ENCODE results near the gene PXDC1. TPM values are rescaled to one million over a fixed set of nuclear protein-coding genes. Genes with fewer than 3 reads are reported as not detected.
A peak's percentile ranks its signal among the peaks of the same experiment; 100 is the strongest.
"Not testable (repeated sequence)": the region's sequence is repeated elsewhere in the genome, so short reads cannot be mapped to it uniquely, and the experiment has no call there.

The PXDC1 gene
- total RNA-seq, 1 donor from 2014 or later, result 231 TPM

DNA sequence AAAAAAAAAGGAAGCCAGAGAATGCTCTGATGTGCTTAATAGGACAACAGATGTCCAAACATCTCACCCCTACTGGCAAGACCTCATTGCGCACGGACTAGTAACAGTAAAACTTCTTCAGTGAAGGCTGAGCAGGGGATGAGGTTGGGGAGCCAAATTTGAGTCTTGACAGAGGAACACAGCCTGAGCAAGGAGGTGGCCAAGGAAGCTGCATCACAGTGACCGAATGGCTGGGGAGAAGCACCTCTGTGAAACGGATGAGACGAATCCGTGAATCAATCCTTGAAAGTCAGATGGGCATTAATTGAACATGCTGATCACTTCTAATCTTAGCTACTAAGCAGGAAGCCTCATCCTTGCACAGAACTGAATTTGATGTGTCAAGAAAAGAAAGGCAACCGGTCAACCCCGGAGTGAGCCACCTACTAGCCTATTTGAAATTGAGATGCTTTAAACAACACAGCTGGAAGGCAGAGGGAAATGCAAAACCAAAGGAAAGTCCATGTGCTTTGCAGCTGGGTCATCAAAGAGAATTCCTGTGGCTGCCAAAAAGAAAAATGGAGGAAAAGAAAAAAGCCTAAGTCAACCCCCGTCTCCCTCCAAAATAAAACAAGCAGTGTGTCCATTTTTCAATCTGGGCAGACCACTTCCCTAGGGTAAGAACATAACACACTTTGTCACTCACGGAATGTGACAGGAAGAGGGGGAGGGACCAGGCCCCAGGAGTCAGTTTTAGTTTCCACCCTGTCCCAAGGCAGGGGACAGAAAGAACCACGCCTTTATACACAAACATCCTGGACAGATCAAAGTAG, 29.5 kb downstream of the PXDC1 start:
- Mint-ChIP-seq H3K27ac (ENCODE audit: unreplicated experiment) (peak overlapping the region; percentile 88), H3K9me3 (ENCODE audit: low read depth) (no peaks in the 10 kb centered on the region), H3K36me3 (ENCODE audit: low read depth) (peaks cover 34% of the 10 kb centered on the region), H3K4me3 (ENCODE audit: unreplicated experiment) (peak overlapping the region; percentile 8), H3K4me1 (ENCODE audit: low read depth) (peaks cover 81% of the 10 kb centered on the region), H3K27me3 (ENCODE audit: low read depth) (no peaks in the 10 kb centered on the region)
- TF ChIP-seq, protein P1, sequence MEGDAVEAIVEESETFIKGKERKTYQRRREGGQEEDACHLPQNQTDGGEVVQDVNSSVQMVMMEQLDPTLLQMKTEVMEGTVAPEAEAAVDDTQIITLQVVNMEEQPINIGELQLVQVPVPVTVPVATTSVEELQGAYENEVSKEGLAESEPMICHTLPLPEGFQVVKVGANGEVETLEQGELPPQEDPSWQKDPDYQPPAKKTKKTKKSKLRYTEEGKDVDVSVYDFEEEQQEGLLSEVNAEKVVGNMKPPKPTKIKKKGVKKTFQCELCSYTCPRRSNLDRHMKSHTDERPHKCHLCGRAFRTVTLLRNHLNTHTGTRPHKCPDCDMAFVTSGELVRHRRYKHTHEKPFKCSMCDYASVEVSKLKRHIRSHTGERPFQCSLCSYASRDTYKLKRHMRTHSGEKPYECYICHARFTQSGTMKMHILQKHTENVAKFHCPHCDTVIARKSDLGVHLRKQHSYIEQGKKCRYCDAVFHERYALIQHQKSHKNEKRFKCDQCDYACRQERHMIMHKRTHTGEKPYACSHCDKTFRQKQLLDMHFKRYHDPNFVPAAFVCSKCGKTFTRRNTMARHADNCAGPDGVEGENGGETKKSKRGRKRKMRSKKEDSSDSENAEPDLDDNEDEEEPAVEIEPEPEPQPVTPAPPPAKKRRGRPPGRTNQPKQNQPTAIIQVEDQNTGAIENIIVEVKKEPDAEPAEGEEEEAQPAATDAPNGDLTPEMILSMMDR (IDR thresholded peaks at IDR 0.05), result no peak
- DNase-seq (ENCODE audit: low spot score), result no peak

DNA sequence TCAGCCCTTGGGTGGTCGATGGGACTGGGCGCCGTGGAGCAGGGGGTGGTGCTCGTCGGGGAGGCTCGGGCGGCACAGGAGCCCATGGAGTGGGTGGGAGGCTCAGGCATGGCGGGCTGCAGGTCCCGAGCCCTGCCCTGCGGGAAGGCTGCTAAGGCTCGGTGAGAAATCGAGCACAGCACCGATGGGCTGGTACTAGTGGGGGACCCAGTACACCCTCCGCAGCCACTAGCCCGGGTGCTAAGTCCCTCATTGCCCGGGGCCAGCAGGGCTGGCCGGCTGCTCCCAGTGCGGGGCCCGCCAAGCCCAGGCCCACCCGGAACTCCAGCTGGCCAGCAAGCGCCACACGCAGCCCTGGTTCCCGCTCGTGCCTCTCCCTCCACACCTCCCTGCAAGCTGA, 30.7 kb downstream of the PXDC1 start:
- H3K27me3 Mint-ChIP-seq (ENCODE audit: low read depth); H3K27ac Mint-ChIP-seq (ENCODE audit: unreplicated experiment); DNase-seq (ENCODE audit: low spot score); H3K9me3 Mint-ChIP-seq (ENCODE audit: low read depth); H3K4me3 Mint-ChIP-seq (ENCODE audit: unreplicated experiment): not testable (repeated sequence)
- Mint-ChIP-seq H3K36me3 (ENCODE audit: low read depth) (peaks cover 26% of the 10 kb centered on the region), H3K4me1 (ENCODE audit: low read depth) (peaks cover 73% of the 10 kb centered on the region)

DNA sequence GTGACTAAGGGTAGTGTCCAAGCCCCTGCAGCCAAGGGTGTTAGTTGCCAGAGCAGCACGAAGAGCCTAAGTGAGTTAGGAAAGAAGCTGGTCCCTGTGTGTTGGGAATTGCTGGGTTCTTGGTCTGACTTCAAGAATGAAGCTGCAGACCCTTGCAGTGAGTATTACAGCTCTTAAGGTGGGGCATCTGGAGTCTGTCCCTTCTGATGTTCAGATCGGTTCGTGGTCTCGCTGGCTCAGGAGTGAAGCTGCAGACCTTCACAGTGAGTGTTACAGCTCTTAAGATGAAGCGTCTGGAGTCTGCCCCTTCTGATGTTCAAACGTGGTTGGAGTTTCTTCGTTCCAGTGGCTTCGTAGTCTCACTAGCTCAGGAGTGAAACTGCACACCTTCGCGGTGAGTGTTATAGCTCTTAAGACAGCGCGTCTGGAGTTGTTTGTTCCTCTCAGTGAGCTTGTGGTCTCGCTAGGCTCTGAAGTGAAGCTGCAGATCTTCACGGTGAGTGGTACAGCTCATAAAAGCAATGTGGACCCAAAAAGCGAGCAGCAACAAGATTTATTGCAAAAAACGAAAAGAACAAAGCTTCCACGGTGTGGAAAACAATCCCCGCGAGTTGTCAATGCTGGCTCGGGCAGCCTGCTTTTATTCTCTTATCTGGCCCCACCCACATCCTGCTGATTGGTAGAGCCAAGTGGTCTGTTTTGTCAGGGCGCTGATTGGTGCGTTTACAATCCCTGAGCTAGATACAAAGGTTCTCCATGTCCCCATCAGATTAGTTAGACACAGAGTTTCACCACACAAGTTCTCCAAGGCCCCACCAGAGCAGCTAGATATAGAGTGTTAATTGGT, 31.8 kb downstream of the PXDC1 start:
- no peak for DNase-seq (ENCODE audit: low spot score)
- Mint-ChIP-seq H3K4me1 (ENCODE audit: low read depth) (peaks cover 65% of the 10 kb centered on the region), H3K27me3 (ENCODE audit: low read depth) (no peaks in the 10 kb centered on the region), H3K36me3 (ENCODE audit: low read depth) (peaks cover 28% of the 10 kb centered on the region), H3K9me3 (ENCODE audit: low read depth) (no peaks in the 10 kb centered on the region), H3K4me3 (ENCODE audit: unreplicated experiment) (no peak overlapping the region), H3K27ac (ENCODE audit: unreplicated experiment) (peak overlapping the region; percentile 65)
- TF ChIP-seq, protein P1 (IDR thresholded peaks at IDR 0.05), result no peak

DNA sequence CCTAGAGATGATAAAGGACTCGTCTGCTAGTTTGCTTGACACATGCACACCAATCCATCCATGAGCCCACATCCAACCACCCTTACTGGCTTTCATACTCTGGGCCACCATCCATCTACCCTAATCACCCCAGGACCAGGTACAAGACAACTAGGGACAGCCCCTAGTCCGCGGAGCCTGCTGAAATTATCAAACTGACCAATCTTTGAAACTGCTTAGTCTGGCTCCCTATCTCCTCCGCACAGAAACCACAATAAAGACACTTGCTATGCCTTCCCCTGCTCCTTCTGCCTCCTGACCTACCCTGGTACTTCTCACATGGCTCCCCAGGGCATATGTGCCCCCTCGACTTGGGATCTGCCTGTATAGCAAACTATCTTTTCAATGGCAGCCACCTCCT, 33.1 kb downstream of the PXDC1 start:
- peaks cover 65% of the 10 kb centered on the region for H3K4me1 Mint-ChIP-seq (ENCODE audit: low read depth)
- no peaks in the 10 kb centered on the region for H3K27me3 Mint-ChIP-seq (ENCODE audit: low read depth)
- peak overlapping the region; percentile 74 for H3K27ac Mint-ChIP-seq (ENCODE audit: unreplicated experiment)
- no peak for DNase-seq (ENCODE audit: low spot score)
- H3K9me3 Mint-ChIP-seq (ENCODE audit: low read depth), result no peaks in the 10 kb centered on the region
- H3K36me3 Mint-ChIP-seq (ENCODE audit: low read depth), result peaks cover 31% of the 10 kb centered on the region
- TF ChIP-seq, protein P1 (IDR thresholded peaks at IDR 0.05), result no peak
- no peak overlapping the region for H3K4me3 Mint-ChIP-seq (ENCODE audit: unreplicated experiment)

DNA sequence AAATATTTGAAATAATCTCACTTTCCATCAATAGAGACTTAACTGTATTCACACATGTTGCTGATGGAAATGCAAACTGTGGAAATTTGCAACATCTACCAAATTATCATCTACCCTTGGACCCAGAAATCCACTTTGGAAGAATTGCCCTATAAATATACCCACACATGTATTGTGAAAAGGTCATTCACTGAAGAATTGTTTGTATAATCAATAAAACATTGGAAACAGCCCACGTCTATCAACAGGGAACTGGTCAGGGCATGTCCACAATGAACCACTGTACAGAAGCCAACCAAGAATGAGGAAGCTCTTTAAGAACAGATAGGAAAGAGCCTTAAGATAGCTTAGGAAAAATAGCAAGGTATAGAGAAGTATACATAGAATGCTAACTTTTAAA, 36.2 kb downstream of the PXDC1 start:
- TF ChIP-seq, protein P1 (IDR thresholded peaks at IDR 0.05), result no peak
- peaks cover 18% of the 10 kb centered on the region for H3K36me3 Mint-ChIP-seq (ENCODE audit: low read depth)
- no peak overlapping the region for H3K4me3 Mint-ChIP-seq (ENCODE audit: unreplicated experiment)
- H3K27me3 Mint-ChIP-seq (ENCODE audit: low read depth), result no peaks in the 10 kb centered on the region
- H3K27ac Mint-ChIP-seq (ENCODE audit: unreplicated experiment), result peak overlapping the region; percentile 29
- H3K4me1 Mint-ChIP-seq (ENCODE audit: low read depth), result peaks cover 57% of the 10 kb centered on the region
- H3K9me3 Mint-ChIP-seq (ENCODE audit: low read depth), result no peaks in the 10 kb centered on the region
- DNase-seq (ENCODE audit: low spot score), result no peak

Data from chondrocyte (in vitro differentiated cells).